Smooth muscle cell of the pulmonary artery (primary cell): Measurements from ENCODE around the gene ACVR1. TPM values are rescaled to one million over a fixed set of nuclear protein-coding genes. Genes with fewer than 3 reads are reported as not detected.

ENCODE experiments used
- total RNA-seq: library from RNA; depleted of rRNA; stranded (reverse); fragments of >200 nt; gene quantifications from 2 replicates; pipeline ENCODE4 v1.2.3, GENCODE V29; 2014

The ACVR1 gene
- total RNA-seq = 59.2 and 62.4 TPM in 2 replicates

GRCh38 chr2:157876066-157876785 is at the start of gene ACVR1:
ACVR1 (minus strand) TSS chr2:157876330; CDS start chr2:157799493, 76,837 bp downstream.

Other genes with a start within 250 kb of the ACVR1 start
- gene ACVR1C, start 247.5 kb downstream of the ACVR1 start, total RNA-seq = 0.63 and 1.2 TPM in 2 replicates
- not detected in 2 replicates for gene UPP2, start 225.5 kb upstream of the ACVR1 start, total RNA-seq